Activated CD4-positive, alpha-beta T cell treated with anti-CD3 and anti-CD28 coated beads, Interleukin-10, Interleukin-2, amounts not matched to agents 100 ng/mL and 50 ng/mL, durations not matched to agents 16 hours and 8 hours (primary cell): Measurements from ENCODE around the gene CLEC10A.
A peak's percentile ranks its signal among the peaks of the same experiment; 100 is the strongest.

Source experiments
- DNase-seq: peaks from one replicate; pipeline ENCODE4 v3.0.0-alpha.2; 2020

CLEC10A gene

GRCh38 chr17:7035591-7036368 is 44.3 kb downstream of the CLEC10A start, which contains the start of gene SLC16A13:
Gene SLC16A13 (plus strand): TSS chr17:7036015. CDS start chr17:7036383, 368 bp downstream.
- DNase-seq, result peak; percentile 99

GRCh38 chr17:7034955-7035590 is 45.0 kb downstream of the CLEC10A start:
- peak; percentile 78 for DNase-seq

GRCh38 chr17:7029659-7030058 is 50.4 kb downstream of the CLEC10A start:
- peak; percentile 73 for DNase-seq

GRCh38 chr17:7029096-7029495 is 51.0 kb downstream of the CLEC10A start:
- DNase-seq, result no peak

- DNase-seq, result no peak
Observed at GRCh38 chr17:7027335-7027734, 52.7 kb downstream of the CLEC10A start.

GRCh38 chr17:7026471-7027115 is 53.5 kb downstream of the CLEC10A start:
- no peak for DNase-seq

GRCh38 chr17:7025245-7025644 is 54.8 kb downstream of the CLEC10A start:
- no peak for DNase-seq
